Measurements from ENCODE around the gene CCL21. TPM values are rescaled to one million over a fixed set of nuclear protein-coding genes. Genes with fewer than 3 reads are reported as not detected.

Gene CCL21
- total and polyA plus RNA-seq, 2 of the 4 experiments (the other 2 are of a cell fraction): not detected

- H3K4me1 ChIP-seq (ENCODE audit: control insufficient read depth, insufficient read depth, low read length): no peaks in the 10 kb centered on the region
- BruUV-seq (replicated peaks): no TSS peak
- no CpG with 5 or more reads among the region's 5 CpGs for WGBS, 2 experiments (ENCODE audit: extremely low coverage in 2 of 2, insufficient read length in 1 of 2)
- no peak overlapping the region for H3K27ac ChIP-seq (ENCODE audit: insufficient read depth, low read length)
- intact Hi-C loops (cut with micrococcal nuclease): no loop called here
- no peak overlapping the region for H3K4me2 ChIP-seq (ENCODE audit: low read depth, low read length)
- H2BK20ac ChIP-seq (ENCODE audit: low read depth, low read length): no peak overlapping the region
- no peak for ATAC-seq (ENCODE audit: low read depth)
- no peak overlapping the region for H3K9ac ChIP-seq (ENCODE audit: low read depth, low read length)
- H2AK5ac ChIP-seq (ENCODE audit: low read depth, low read length): no peak overlapping the region
- no peak overlapping the region for H2BK120ac ChIP-seq (ENCODE audit: low read depth, low read length)
- dilution Hi-C loops (cut with HindIII; ENCODE audit: low sequenced_read_pairs, unreplicated experiment): no loop called here
- no peak overlapping the region for H3K4me3 ChIP-seq (ENCODE audit: insufficient read depth, low read depth, low read length)
- H3K4ac ChIP-seq (ENCODE audit: low read depth, low read length): no peak overlapping the region
- H3K14ac ChIP-seq (replicated peaks; ENCODE audit: low read depth, low read length): no peak overlapping the region
- no peak for DNase-seq
- no peak overlapping the region for H2AFZ ChIP-seq (replicated peaks; ENCODE audit: low read length, poor library complexity)
- no peaks in the 10 kb centered on the region for H3K9me3 ChIP-seq (ENCODE audit: control insufficient read depth, insufficient read depth, low read length)
- no peak overlapping the region for H3K23ac ChIP-seq (ENCODE audit: low read depth, low read length)
- no peak overlapping the region for H4K5ac ChIP-seq (ENCODE audit: low read depth, low read length)
- no peak overlapping the region for H2BK5ac ChIP-seq (ENCODE audit: low read depth, low read length, poor library complexity, severe bottlenecking)
- H4K91ac ChIP-seq (ENCODE audit: insufficient read depth, low read depth, low read length): no peak overlapping the region
- H3K56ac ChIP-seq (ENCODE audit: extremely low read depth, insufficient read depth, low read length): no peak overlapping the region
- ChIA-PET POLR2A (ENCODE audit: unreplicated experiment) (no interaction called here), CTCF (interaction anchor here (0.9 kb wide), 1 partner anchor 23 kb away, joined by 4 read pairs; the partner anchor contains the start of gene GALT)
- H3K27me3 ChIP-seq (ENCODE audit: control insufficient read depth, insufficient read depth, low read length): no peaks in the 10 kb centered on the region
- peak; percentile 73 for TF ChIP-seq MAFK (IDR thresholded peaks at IDR 0.05; ENCODE audit: low read depth, low read length)
- no peak for TF ChIP-seq RFX5 (IDR thresholded peaks at IDR 0.05; ENCODE audit: low read depth, low read length)
- in situ Hi-C loops (cut with MboI; ENCODE audit: low sequenced_read_pairs): no loop called here
- H3K36me3 ChIP-seq (ENCODE audit: control insufficient read depth, insufficient read depth, low read length): peaks cover 3% of the 10 kb centered on the region; the same call in 1 of the 2 replicates
- no peak overlapping the region for H2AK9ac ChIP-seq (replicated peaks; ENCODE audit: low read depth, low read length, poor library complexity)
- H3K79me1 ChIP-seq (ENCODE audit: low read depth in 1 of 2, low read length in 2 of 2): peaks cover 51 to 58% of the 10 kb centered on the region in 2 experiments
- peaks cover 5% of the 10 kb centered on the region for H3K9me1 ChIP-seq (ENCODE audit: insufficient read depth, low read length)
- no peak overlapping the region for H4K8ac ChIP-seq (ENCODE audit: low read depth in 2 of 2, low read length in 2 of 2)
- no peak overlapping the region for H3K18ac ChIP-seq (ENCODE audit: low read depth, low read length)
- H4K20me1 ChIP-seq (ENCODE audit: insufficient read depth, low read length): peaks cover 9% of the 10 kb centered on the region
- no peak overlapping the region for H2BK15ac ChIP-seq (ENCODE audit: low read depth, low read length)
Measured at GRCh38 chr9:34669809-34670562, 40.0 kb downstream of the CCL21 start.

All from IMR-90 (cell line).